CD14-positive monocyte (primary cell): ENCODE data around the gene TLCD5. TPM values are rescaled to one million over a fixed set of nuclear protein-coding genes. Genes with fewer than 3 reads are reported as not detected.

Experiments
- DNase-seq, 3 donors: peaks; one replicate each; pipeline ENCODE4 v3.0.0-alpha.2; 2011 to 2022
- H2AFZ ChIP-seq: 2 replicates; pipeline ENCODE4 v1.6.0; 2012; ENCODE audit warnings: mild to moderate bottlenecking, low read depth, low read length, inconsistent platforms; ENCODE audit not compliant: insufficient read depth, poor library complexity, severe bottlenecking
- H3K27ac ChIP-seq, 2 donors: 1 replicate in 1 of 2; 2 replicates in 1 of 2; pipeline ENCODE4 v1.5.1; 2012 to 2013; ENCODE audit warnings: low read length in 2 of 2, control low read depth in 1 of 2, inconsistent platforms in 1 of 2, low read depth in 1 of 2, mild to moderate bottlenecking in 1 of 2
- H3K27me3 ChIP-seq, 2 donors: one replicate each; pipeline versions ENCODE4 v1.6.0 to v1.6.1; 2011 to 2013; ENCODE audit warnings: low read length in 2 of 2; ENCODE audit not compliant: control insufficient read depth in 2 of 2, insufficient read depth in 2 of 2
- H3K36me3 ChIP-seq, 2 donors: replicated peaks in 1 of 2; 1 replicate in 1 of 2; 2 replicates in 1 of 2; pipeline versions ENCODE4 v1.5.1 to v1.6.1; 2012 to 2013; ENCODE audit warnings: low read length in 2 of 2, control low read depth in 1 of 2, inconsistent platforms in 1 of 2, mild to moderate bottlenecking in 1 of 2; ENCODE audit not compliant: insufficient read depth in 2 of 2, control insufficient read depth in 1 of 2
- H3K4me1 ChIP-seq, 2 donors: 1 replicate in 1 of 2; 2 replicates in 1 of 2; pipeline versions ENCODE4 v1.5.1 to v1.6.1; 2012 to 2013; ENCODE audit warnings: low read length in 2 of 2, control low read depth in 1 of 2, inconsistent platforms in 1 of 2, mild to moderate bottlenecking in 1 of 2, moderate library complexity in 1 of 2; ENCODE audit not compliant: insufficient read depth in 2 of 2, control insufficient read depth in 1 of 2
- H3K4me2 ChIP-seq: replicated peaks from 2 replicates; pipeline ENCODE3; 2012; ENCODE audit warnings: low read length, moderate library complexity, mild to moderate bottlenecking; ENCODE audit not compliant: poor library complexity, severe bottlenecking; ENCODE audit errors: extremely low read depth
- H3K4me3 ChIP-seq, 3 experiments: fragments of 200-600 bp in 1 of 3; sonication (generic) in 1 of 3; replicated peaks in 1 of 3; 1 replicate in 2 of 3; 2 replicates in 1 of 3; pipeline ENCODE4 v1.5.1; 2011 to 2013; ENCODE audit warnings: low read length in 3 of 3, mild to moderate bottlenecking in 3 of 3, control low read depth in 2 of 3, low read depth in 2 of 3, inconsistent platforms in 1 of 3, moderate library complexity in 1 of 3
- H3K79me2 ChIP-seq: 2 replicates; pipeline ENCODE4 v1.6.0; 2012; ENCODE audit warnings: mild to moderate bottlenecking, control low read depth, inconsistent platforms, low read length, moderate library complexity; ENCODE audit not compliant: insufficient read depth
- H3K9ac ChIP-seq: 2 replicates; pipeline ENCODE4 v1.6.0; 2017; ENCODE audit warnings: low read length, mild to moderate bottlenecking; ENCODE audit not compliant: insufficient read depth, poor library complexity, severe bottlenecking
- H3K9me3 ChIP-seq, 2 donors: replicated peaks in 1 of 2; 1 replicate in 1 of 2; 2 replicates in 1 of 2; pipeline versions ENCODE4 v1.5.1 to v1.6.1; 2012 to 2013; ENCODE audit warnings: low read length in 2 of 2, control low read depth in 1 of 2; ENCODE audit not compliant: control insufficient read depth in 1 of 2, insufficient read depth in 1 of 2
- H4K20me1 ChIP-seq: 2 replicates; pipeline ENCODE4 v1.6.0; 2012; ENCODE audit warnings: mild to moderate bottlenecking, low read length, control low read depth, moderate library complexity; ENCODE audit not compliant: insufficient read depth
- H3K27ac Mint-ChIP-seq, 7 donors: one replicate each; pipeline ENCODE4 v1.8.0; 2020; ENCODE audit warnings: mild to moderate bottlenecking in 7 of 7, mixed read lengths in 7 of 7, moderate library complexity in 6 of 7, inconsistent platforms in 2 of 7
- H3K27me3 Mint-ChIP-seq, 3 donors: one replicate each; pipeline ENCODE4 v1.8.0; 2021 to 2022; ENCODE audit warnings: low read depth in 3 of 3, mild to moderate bottlenecking in 3 of 3, mixed read lengths in 3 of 3, moderate library complexity in 3 of 3, inconsistent platforms in 1 of 3
- H3K36me3 Mint-ChIP-seq, 2 donors: one replicate each; pipeline ENCODE4 v1.8.0; 2020; ENCODE audit warnings: mixed read lengths in 2 of 2, inconsistent platforms in 1 of 2, mild to moderate bottlenecking in 1 of 2
- H3K4me1 Mint-ChIP-seq: one replicate; pipeline ENCODE4 v1.8.0; 2020; ENCODE audit warnings: mild to moderate bottlenecking, mixed read lengths
- H3K4me3 Mint-ChIP-seq, 2 donors: one replicate each; pipeline ENCODE4 v1.8.0; 2020; ENCODE audit warnings: mild to moderate bottlenecking in 2 of 2, mixed read lengths in 2 of 2, moderate library complexity in 1 of 2
- H3K9me3 Mint-ChIP-seq, 7 donors: one replicate each; pipeline ENCODE4 v1.8.0; 2020 to 2022; ENCODE audit warnings: mixed read lengths in 7 of 7, mild to moderate bottlenecking in 6 of 7, moderate library complexity in 6 of 7, inconsistent platforms in 2 of 7
- CTCF ChIP-seq: fragments of 200-600 bp; IDR thresholded peaks from one replicate; pipeline ENCODE4 v1.8.0; 2022; ENCODE audit warnings: antibody characterized with exemption, mild to moderate bottlenecking
- WGBS: methylation state at CpG from one replicate; pipeline ENCODE4 v1.1.5; 2013; ENCODE audit warnings: missing lambda C conversion rate; ENCODE audit not compliant: insufficient coverage; 5-methylcytosine and 5-hydroxymethylcytosine counted together
- intact Hi-C, 2 donors: fragments of 100-400 bp; cut with micrococcal nuclease; formaldehyde crosslinking; loops; one replicate each; pipeline versions ENCODE4 v1.15.0 to v1.15.1; 2023
- polyA plus RNA-seq, 3 donors: library from polyadenylated mRNA; depleted of rRNA in 1 of 3; unstranded in 2 of 3; stranded (reverse) in 1 of 3; fragments of 300-500 nt in 2 of 3; fragments of >200 nt in 1 of 3; fragmentation: Illumina TruSeq in 2 of 3; gene quantifications; 1 replicate in 2 of 3; 2 replicates in 1 of 3; pipeline ENCODE4 v1.2.3, GENCODE V29; 2012 to 2021

The TLCD5 gene
- polyA plus RNA-seq, 3 donors, result not detected

GRCh38 chr11:120326845-120327281 lies 1.8 kb downstream of the TLCD5 start:
- intact Hi-C loops, result no loop called here
- Histone ChIP-seq H3K4me2 (no peak overlapping the region), H2AFZ (no peak overlapping the region), H3K36me3 (no peaks in the 10 kb centered on the region), H3K4me3 (no peak overlapping the region), H3K79me2 (no peaks in the 10 kb centered on the region), H3K27ac (no peak overlapping the region), H3K27me3 (peaks cover 91 to 93% of the 10 kb centered on the region in 2 donors), H4K20me1 (no peaks in the 10 kb centered on the region), H3K4me1 (peaks cover 2 to 11% of the 10 kb centered on the region in 2 donors), H3K9me3 (peaks cover 0 to 15% of the 10 kb centered on the region in 2 donors), H3K9ac (no peak overlapping the region)
- no peak overlapping the region for H3K27ac Mint-ChIP-seq
- H3K9me3 Mint-ChIP-seq, result peaks cover 0 to 8% (median 5%) of the 10 kb centered on the region in 7 donors
- peaks cover 12% of the 10 kb centered on the region for H3K4me1 Mint-ChIP-seq
- peak overlapping the region in 1 of 2 donors; percentile 78 for H3K4me3 Mint-ChIP-seq
- WGBS, result no CpG with 5 or more reads among the region's 4 CpGs
- H3K36me3 Mint-ChIP-seq, result peaks cover 0 to 2% of the 10 kb centered on the region in 2 donors
- peaks cover 86 to 94% (median 92%) of the 10 kb centered on the region in 3 donors for H3K27me3 Mint-ChIP-seq
- DNase-seq, result peak in 1 of 3 donors; percentile 37
- TF ChIP-seq CTCF, result no peak

- Histone ChIP-seq H3K4me2 (no peak overlapping the region), H3K27me3 (peaks cover 92 to 93% of the 10 kb centered on the region in 2 donors), H3K9ac (no peak overlapping the region), H3K79me2 (no peaks in the 10 kb centered on the region), H2AFZ (no peak overlapping the region), H3K27ac (no peak overlapping the region), H3K36me3 (no peaks in the 10 kb centered on the region), H3K4me1 (peaks cover 2 to 11% of the 10 kb centered on the region in 2 donors), H3K4me3 (no peak overlapping the region), H3K9me3 (peaks cover 0 to 15% of the 10 kb centered on the region in 2 donors), H4K20me1 (no peaks in the 10 kb centered on the region)
- no peak for TF ChIP-seq CTCF
- Mint-ChIP-seq H3K36me3 (peaks cover 0 to 2% of the 10 kb centered on the region in 2 donors), H3K27me3 (peaks cover 85 to 94% (median 90%) of the 10 kb centered on the region in 3 donors), H3K27ac (no peak overlapping the region), H3K4me3 (peak overlapping the region in 1 of 2 donors; percentile 78), H3K9me3 (peaks cover 0 to 8% (median 5%) of the 10 kb centered on the region in 7 donors), H3K4me1 (peaks cover 12% of the 10 kb centered on the region)
- DNase-seq, result no peak
- intact Hi-C loops, result no loop called here
- 100% methylated on average over 1 of the region's 4 CpGs for WGBS
Observed at GRCh38 chr11:120327311-120327710, 2.2 kb downstream of the TLCD5 start.
